ENCODE results near the gene HNRNPM. TPM values are rescaled to one million over a fixed set of nuclear protein-coding genes. Genes with fewer than 3 reads are reported as not detected.

HNRNPM gene
- total RNA-seq, 6 experiments from 2014 or later = 144 to 217 (median 194) TPM

- Mint-ChIP-seq H3K36me3 (ENCODE audit: low read depth) (no peaks in the 10 kb centered on the region), H3K9me3 (no peaks in the 10 kb centered on the region), H3K4me1 (ENCODE audit: low read depth) (no peaks in the 10 kb centered on the region), H3K27me3 (ENCODE audit: insufficient read depth) (peaks cover 4% of the 10 kb centered on the region), H3K4me3 (no peak overlapping the region), H3K27ac (no peak overlapping the region)
- no peak for TF ChIP-seq CTCF (IDR thresholded peaks at IDR 0.05)
- no peak for DNase-seq
Observed at GRCh38 chr19:8494158-8494557, 49.4 kb downstream of the HNRNPM start.

- Mint-ChIP-seq H3K36me3 (ENCODE audit: low read depth) (no peaks in the 10 kb centered on the region), H3K4me1 (ENCODE audit: low read depth) (no peaks in the 10 kb centered on the region), H3K9me3 (no peaks in the 10 kb centered on the region), H3K27ac (no peak overlapping the region), H3K4me3 (no peak overlapping the region), H3K27me3 (ENCODE audit: insufficient read depth) (peaks cover 6% of the 10 kb centered on the region)
- no peak for TF ChIP-seq CTCF (IDR thresholded peaks at IDR 0.05)
- DNase-seq = no peak
Observed at GRCh38 chr19:8498295-8498694, 53.5 kb downstream of the HNRNPM start.

- TF ChIP-seq CTCF (IDR thresholded peaks at IDR 0.05) = no peak
- Mint-ChIP-seq H3K27ac (no peak overlapping the region), H3K4me1 (ENCODE audit: low read depth) (no peaks in the 10 kb centered on the region), H3K27me3 (ENCODE audit: insufficient read depth) (peaks cover 6% of the 10 kb centered on the region), H3K9me3 (no peaks in the 10 kb centered on the region), H3K36me3 (ENCODE audit: low read depth) (no peaks in the 10 kb centered on the region), H3K4me3 (no peak overlapping the region)
- DNase-seq = no peak
Observed at GRCh38 chr19:8499048-8499833, 54.5 kb downstream of the HNRNPM start.

GRCh38 chr19:8500158-8500557 is 55.4 kb downstream of the HNRNPM start:
- Mint-ChIP-seq H3K36me3 (ENCODE audit: low read depth) (no peaks in the 10 kb centered on the region), H3K4me3 (no peak overlapping the region), H3K9me3 (no peaks in the 10 kb centered on the region), H3K4me1 (ENCODE audit: low read depth) (no peaks in the 10 kb centered on the region), H3K27ac (no peak overlapping the region), H3K27me3 (ENCODE audit: insufficient read depth) (peaks cover 6% of the 10 kb centered on the region)
- DNase-seq = no peak
- no peak for TF ChIP-seq CTCF (IDR thresholded peaks at IDR 0.05)

- Mint-ChIP-seq H3K4me1 (ENCODE audit: low read depth) (peaks cover 5% of the 10 kb centered on the region), H3K27me3 (ENCODE audit: insufficient read depth) (peaks cover 6% of the 10 kb centered on the region), H3K36me3 (ENCODE audit: low read depth) (no peaks in the 10 kb centered on the region), H3K9me3 (no peaks in the 10 kb centered on the region), H3K27ac (no peak overlapping the region), H3K4me3 (no peak overlapping the region)
- TF ChIP-seq CTCF (IDR thresholded peaks at IDR 0.05) = no peak
- no peak for DNase-seq
Observed at GRCh38 chr19:8501516-8501915, 56.7 kb downstream of the HNRNPM start.
